Measurements from ENCODE around the gene RHCE.
"Not testable (repeated sequence)": the region's sequence is repeated elsewhere in the genome, so short reads cannot be mapped to it uniquely, and the experiment has no call there.

Gene RHCE

DNA sequence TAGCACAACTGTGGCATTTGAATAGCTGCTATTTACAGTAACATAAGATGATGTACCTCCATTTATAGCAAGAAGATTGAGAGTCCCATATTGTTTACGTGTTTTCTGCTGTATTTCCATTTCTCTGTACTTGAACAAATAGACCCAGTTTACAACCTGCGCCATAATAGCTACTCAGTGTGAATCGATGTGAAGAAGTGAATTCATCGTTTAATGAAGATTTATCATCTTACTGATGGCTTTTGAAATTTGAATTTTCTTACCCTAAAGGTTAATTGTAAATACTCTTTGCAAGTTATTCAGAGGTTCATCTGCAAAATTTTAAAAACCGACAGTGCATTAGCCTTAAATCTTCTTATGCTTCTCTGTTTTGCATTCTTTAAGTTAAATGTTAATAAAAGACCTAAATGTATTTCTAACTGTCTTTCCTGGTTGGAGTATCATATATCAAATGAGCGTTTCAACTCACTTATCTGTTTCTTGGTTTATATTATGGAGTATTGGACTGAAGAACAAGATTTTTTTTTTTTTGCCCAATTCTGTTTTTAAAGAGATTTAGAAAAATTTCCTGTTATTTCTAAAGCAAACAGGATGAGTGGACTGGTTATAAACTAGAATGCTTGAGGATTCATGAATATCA lies 12.2 kb upstream of the RHCE start:
- DNase-seq (ENCODE audit: low read depth in 2 of 2): no peak

GRCh38 chr1:25431955-25432719 lies 11.5 kb upstream of the RHCE start:
- no peak for DNase-seq (ENCODE audit: low read depth in 2 of 2)

DNA sequence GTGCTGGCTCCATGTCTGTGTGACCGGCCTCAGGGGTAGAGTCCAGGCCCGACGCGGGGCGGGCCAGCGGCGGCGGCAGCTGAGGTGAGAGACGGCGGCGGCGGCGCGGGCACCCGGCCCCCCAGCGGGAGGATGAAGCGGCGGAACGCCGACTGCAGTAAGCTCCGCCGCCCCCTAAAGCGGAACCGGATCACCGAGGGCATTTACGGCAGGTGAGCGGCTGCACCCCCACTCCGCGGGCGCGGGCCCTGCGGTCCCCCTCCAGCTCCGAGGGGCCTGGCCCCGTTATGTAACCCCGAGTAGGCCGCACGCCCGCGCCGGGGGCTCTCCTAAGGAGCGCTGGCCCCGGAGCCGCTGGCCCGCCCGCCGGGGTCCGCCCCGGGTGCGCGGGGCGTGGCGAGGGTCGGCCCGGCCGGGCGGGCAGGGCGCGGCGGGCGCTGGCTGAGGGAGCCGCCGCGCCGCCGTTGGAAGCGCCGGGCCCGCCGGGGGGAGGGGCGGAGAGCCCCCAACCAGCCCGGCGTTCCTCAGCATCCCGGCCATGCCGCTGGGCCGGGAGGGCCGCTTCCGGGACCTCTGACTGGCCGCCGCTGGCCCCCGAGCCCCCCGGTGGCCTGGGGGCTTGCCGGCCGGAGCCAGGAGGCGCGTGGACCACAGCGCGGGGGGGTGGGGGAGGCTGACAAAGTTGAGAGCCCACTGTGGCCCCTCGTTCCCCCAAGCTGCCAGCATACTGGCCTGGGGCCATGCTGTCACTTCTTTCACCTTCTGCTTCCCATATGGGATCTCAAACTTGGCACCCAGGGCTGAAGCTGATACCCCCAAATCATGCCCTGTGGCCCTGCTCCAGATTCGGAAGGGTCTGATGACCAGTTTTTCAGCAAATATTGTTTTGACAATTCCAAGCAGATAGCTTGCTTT lies 10.6 kb upstream of the RHCE start:
- DNase-seq (ENCODE audit: low read depth in 2 of 2): no peak

DNA sequence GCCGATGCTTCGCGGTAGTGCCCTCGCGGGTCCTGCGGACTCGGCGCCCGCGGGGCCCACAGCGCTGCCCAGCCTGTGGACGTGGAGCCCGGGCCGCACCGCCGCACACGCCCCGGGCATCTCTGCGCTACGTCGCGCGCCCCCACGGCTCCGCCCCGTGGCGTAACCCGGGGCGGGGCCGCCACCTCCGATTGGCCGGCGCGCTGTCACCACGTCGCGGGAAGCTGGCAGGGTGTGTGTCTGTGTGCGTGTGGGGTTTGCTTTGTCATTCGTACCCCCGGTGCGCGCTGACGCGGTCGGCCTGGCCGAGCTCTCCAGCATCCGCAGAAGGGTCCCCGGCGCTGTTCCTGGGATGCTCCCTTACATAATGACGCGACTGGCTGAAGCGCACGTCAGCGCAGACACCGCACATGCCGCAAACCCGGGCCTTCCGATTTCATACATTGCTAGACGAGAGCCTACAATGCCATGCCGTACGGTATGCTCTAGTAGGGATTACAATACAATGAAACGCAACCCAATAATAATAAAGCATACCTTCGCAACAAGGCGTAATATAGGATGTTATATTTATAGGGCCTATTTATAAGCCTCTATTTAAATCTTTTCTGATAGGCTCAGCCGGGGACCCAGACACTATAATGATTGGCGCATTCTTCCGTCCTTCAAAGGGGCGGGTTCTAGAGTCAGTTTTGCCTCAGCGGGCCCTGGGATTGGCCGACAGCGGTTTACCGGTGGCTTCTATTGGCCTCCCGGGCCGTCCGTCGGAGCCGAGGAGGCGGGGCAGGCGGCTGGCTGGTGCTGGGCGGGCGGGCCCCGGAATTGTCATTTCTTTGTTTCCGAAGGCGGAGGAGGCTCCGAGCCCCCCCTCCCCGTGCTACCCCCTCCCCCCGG lies 9.7 kb upstream of the RHCE start, which contains the start of gene MACO1:
Gene MACO1, plus strand, starts transcription at position 825 of the 894 bp plus-strand sequence. CDS start 202 bp downstream, outside the sequence.
- peak; percentile 93 to 95 for DNase-seq (ENCODE audit: low read depth in 2 of 2)

DNA sequence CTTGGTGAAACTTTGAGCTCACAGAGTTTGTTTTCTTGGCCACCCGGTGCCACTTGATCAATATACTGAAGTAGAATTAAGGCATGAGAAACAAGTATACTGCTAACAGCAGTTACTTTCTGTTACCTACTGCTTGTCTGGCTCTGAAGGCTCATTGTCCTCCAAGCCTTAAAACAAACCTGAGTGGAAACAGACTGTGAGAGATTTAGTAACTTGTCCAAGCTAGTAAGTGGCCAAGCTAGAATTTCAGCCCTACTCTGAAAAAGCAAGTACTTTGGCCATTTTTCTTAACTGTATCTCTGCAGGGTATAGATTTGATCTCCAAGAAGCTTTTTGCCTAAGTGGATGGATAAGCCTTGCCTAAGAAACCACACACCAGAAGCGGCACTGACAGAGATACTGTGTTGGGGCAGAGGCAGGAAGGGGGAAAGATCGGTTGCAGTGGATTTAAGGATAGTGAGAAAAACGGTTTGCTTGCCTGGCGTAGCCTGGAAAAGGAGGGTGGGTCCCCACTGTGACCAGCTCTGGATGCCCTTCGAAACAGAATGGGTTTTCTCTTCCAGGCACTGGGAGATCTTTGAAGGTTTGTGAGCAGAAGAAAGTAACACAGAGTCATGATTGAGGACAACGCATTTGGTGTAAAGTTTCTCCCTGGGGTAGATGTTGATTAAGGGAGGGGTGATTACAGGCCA lies 8.0 kb upstream of the RHCE start:
- no peak for DNase-seq (ENCODE audit: low read depth in 2 of 2)

- DNase-seq (ENCODE audit: low read depth in 2 of 2): no peak
These were observed 7.1 kb upstream of the RHCE start for GRCh38 chr1:25427696-25428095.

- no peak for DNase-seq (ENCODE audit: low read depth in 2 of 2)
These were observed 4.8 kb upstream of the RHCE start for GRCh38 chr1:25425098-25426085.

DNA sequence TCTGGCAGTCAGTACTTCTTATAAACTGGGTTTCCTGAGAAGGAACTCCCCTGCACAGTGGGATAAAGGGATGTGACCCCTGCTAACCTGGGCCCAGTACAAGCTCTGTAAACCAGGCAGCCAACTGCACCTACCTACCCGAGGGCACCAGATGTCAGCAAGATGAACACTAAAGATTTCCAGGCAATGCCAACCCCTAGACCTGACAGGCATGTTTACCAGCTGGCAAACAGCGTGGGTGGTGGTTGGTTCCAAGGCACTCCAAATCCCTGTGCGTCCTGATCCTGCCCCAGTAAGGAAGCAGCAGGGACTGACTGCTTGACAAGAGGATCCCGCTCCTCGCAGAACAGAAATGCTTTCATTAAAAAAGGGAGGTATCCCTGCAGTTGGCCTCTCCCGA lies 2.6 kb upstream of the RHCE start:
- DNase-seq (ENCODE audit: low read depth in 2 of 2): not testable (repeated sequence)

GRCh38 chr1:25419339-25419738 lies 1.3 kb downstream of the RHCE start:
- DNase-seq (ENCODE audit: low read depth in 2 of 2): not testable (repeated sequence)

DNA sequence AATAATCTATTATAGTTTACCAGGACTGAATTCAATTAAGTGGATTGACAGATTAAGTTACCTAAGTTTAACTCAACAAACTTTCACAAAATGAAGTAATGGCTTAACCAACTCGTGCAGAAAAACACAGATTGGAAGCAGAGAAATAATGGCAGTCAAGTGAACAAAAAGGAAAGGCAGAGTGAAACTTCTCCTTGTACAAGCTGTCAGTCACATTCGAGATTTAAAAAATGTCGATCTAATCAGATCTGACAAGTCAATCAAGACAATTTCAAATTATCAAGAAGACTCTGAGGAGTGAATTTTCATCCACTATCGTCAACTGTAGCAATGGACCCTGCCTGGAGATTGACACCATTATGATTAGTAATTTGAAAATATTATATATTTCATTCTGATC lies 3.3 kb downstream of the RHCE start:
- not testable (repeated sequence) for DNase-seq (ENCODE audit: low read depth in 2 of 2)

GRCh38 chr1:25414578-25414977 lies 6.0 kb downstream of the RHCE start:
- DNase-seq (ENCODE audit: low read depth in 2 of 2): not testable (repeated sequence)

- DNase-seq (ENCODE audit: low read depth in 2 of 2): not testable (repeated sequence)
These were observed 6.5 kb downstream of the RHCE start for GRCh38 chr1:25414157-25414556.

GRCh38 chr1:25412872-25413623 lies 7.6 kb downstream of the RHCE start:
- not testable (repeated sequence) for DNase-seq (ENCODE audit: low read depth in 2 of 2)

DNA sequence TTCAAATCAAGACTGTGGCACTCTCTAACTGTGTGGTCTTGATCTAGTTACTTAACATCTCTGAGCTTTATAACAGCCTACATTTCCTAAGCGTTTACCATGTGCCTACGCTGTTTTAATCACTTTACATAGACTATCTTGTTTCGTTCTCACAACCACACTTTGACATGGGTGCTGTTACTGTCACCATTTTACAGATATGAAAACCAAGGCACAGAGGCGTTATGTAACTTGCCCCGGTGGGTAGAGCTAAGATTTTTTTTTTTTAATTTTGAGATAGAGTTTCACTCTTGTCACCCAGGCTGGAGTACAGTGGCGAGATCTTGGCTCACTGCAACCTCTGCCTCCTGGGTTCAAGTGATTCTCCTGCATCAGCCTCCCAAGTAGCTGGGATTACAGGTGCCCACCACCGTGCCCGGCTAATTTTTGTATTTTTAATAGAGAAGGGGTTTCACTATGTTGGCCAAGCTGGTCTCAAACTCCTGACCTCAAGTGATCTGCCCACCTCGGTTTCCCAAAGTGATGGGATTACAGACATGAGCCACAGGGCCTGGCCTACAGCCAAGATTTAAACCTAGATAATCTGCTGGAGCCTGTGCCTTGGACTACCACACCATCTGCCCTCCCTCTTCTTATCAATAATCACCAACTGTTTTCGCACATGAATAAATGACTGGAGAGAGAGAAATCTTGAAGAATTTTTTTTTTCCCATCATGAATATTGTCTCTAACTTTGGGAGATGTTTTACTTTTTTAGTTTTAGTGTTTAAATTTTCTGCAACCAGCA lies 10.8 kb downstream of the RHCE start:
- not testable (repeated sequence) for DNase-seq (ENCODE audit: low read depth in 2 of 2)

DNA sequence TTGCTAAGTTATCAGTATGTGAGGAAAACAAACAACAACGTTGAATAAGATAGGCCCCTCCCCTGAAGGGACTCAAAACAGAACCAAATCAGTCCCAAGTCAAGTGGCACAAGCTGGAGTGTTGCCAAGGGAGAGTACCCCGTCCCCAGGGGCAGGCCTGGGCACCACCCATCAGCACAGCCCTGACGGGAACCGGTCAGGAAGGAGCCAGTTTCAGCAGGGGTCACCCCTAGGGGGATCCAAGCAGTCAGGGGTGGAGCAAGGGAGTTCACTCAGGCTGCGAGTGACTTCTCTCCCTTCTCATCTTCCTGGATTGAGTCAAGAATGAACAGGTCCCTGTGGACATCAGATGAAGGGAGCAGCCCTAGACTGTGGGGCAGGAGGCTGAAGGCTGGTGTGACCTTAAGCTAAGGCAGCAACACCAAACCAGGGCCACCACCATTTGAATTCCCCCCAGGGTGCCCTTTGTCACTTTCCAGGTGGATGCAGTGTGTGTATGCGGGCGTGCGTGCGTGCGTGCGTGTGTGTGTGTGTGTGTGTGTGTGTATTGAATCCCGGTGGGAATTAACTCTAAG lies 14.8 kb downstream of the RHCE start:
- not testable (repeated sequence) for DNase-seq (ENCODE audit: low read depth in 2 of 2)

DNA sequence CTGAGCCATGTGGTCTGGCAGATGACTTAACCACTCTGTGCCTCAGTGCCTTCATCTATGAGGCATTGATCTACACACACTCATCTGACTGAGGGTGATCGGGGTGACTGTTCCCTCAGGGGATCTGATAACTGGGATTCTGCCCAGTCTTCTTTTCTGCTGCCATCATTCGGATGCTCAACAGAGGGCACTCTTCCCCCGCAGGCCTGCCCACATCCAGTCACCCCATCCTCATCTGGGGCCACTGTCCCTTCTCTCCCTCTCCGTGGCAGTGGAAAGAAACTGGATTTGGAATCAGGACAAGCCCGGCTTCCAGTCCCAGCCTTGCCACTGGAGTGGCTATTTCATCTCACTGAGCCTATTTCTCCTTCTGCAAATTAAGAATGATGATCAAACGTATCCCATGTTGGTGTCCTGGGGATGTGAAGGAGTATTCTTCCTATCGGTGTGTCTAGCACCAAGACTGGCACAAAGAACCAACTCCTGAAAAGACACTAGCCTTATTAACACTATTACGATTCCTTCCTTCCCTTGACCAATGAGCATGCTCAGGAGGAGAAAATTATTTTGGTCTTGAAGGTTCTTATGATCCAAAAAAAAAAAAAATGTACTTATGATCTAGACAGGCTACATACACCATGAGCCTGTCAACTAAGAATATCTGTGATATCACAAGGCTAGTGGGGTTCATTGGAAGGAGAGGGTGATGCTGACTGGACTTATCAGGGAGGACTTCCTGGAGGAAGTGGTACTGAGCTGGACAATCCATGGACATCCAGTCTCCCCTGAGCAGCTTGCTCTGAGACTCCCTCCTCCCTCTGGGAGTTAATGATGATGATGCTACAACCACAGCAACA lies 17.4 kb downstream of the RHCE start:
- DNase-seq (ENCODE audit: low read depth in 2 of 2): peak in 1 of 2 experiments; percentile 2
